ENCODE results near the gene GTF3C1. TPM values are rescaled to one million over a fixed set of nuclear protein-coding genes. Genes with fewer than 3 reads are reported as not detected.

GTF3C1 gene
- total and polyA plus RNA-seq, 4 donors: 15.3 to 28.0 (median 22.2) TPM

GRCh38 chr16:27472091-27473020, 77.4 kb downstream of the GTF3C1 start:
- Histone ChIP-seq H3K4me1 (ENCODE audit: control insufficient read depth in 4 of 4, insufficient read depth in 4 of 4, low read length in 3 of 4) (no peaks in the 10 kb centered on the region), H3K9me3 (ENCODE audit: control insufficient read depth in 4 of 4, low read length in 3 of 4) (no peaks in the 10 kb centered on the region), H3K4me3 (ENCODE audit: low read depth in 1 of 3, low read length in 3 of 3) (no peak overlapping the region), H3K9ac (ENCODE audit: low read depth in 1 of 2, low read length in 2 of 2) (no peak overlapping the region), H3K27ac (ENCODE audit: low read depth in 1 of 2, low read length in 2 of 2) (no peak overlapping the region), H3K36me3 (ENCODE audit: control insufficient read depth in 4 of 4, insufficient read depth in 3 of 4, low read depth in 1 of 4, low read length in 3 of 4) (peaks cover 10 to 91% (median 55%) of the 10 kb centered on the region in 4 donors), H3K27me3 (ENCODE audit: control insufficient read depth in 4 of 4, insufficient read depth in 4 of 4, low read length in 3 of 4) (no peaks in the 10 kb centered on the region)
- TF ChIP-seq NR2F2 (IDR thresholded peaks at IDR 0.05) (no peak), HNF4A (conservative IDR thresholded peaks at IDR 0.05) (no peak), EGR1 (IDR thresholded peaks at IDR 0.05; ENCODE audit: low read depth in 2 of 2) (no peak), FOXA1 (IDR thresholded peaks at IDR 0.05) (no peak), FOXA2 (IDR thresholded peaks at IDR 0.05) (no peak)
- TF ChIP-seq, protein P1, sequence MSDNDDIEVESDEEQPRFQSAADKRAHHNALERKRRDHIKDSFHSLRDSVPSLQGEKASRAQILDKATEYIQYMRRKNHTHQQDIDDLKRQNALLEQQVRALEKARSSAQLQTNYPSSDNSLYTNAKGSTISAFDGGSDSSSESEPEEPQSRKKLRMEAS (IDR thresholded peaks at IDR 0.05): no peak
- TF ChIP-seq, protein P2, sequence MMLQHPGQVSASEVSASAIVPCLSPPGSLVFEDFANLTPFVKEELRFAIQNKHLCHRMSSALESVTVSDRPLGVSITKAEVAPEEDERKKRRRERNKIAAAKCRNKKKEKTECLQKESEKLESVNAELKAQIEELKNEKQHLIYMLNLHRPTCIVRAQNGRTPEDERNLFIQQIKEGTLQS (IDR thresholded peaks at IDR 0.05): no peak
- 97% methylated on average over 15 of the region's 15 CpGs for WGBS
- DNase-seq (ENCODE audit: low spot score): no peak

- H3K27ac ChIP-seq (ENCODE audit: low read depth in 1 of 2, low read length in 2 of 2): no peak overlapping the region
- H3K4me3 ChIP-seq (ENCODE audit: low read depth in 1 of 3, low read length in 3 of 3): no peak overlapping the region
- no peak for DNase-seq (ENCODE audit: low spot score)
- TF ChIP-seq, protein P2 (IDR thresholded peaks at IDR 0.05): no peak
- TF ChIP-seq RAD21 (IDR thresholded peaks at IDR 0.05): no peak
- no peak for TF ChIP-seq SP1 (IDR thresholded peaks at IDR 0.05)
- TF ChIP-seq, protein P3, sequence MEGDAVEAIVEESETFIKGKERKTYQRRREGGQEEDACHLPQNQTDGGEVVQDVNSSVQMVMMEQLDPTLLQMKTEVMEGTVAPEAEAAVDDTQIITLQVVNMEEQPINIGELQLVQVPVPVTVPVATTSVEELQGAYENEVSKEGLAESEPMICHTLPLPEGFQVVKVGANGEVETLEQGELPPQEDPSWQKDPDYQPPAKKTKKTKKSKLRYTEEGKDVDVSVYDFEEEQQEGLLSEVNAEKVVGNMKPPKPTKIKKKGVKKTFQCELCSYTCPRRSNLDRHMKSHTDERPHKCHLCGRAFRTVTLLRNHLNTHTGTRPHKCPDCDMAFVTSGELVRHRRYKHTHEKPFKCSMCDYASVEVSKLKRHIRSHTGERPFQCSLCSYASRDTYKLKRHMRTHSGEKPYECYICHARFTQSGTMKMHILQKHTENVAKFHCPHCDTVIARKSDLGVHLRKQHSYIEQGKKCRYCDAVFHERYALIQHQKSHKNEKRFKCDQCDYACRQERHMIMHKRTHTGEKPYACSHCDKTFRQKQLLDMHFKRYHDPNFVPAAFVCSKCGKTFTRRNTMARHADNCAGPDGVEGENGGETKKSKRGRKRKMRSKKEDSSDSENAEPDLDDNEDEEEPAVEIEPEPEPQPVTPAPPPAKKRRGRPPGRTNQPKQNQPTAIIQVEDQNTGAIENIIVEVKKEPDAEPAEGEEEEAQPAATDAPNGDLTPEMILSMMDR (IDR thresholded peaks at IDR 0.05; ENCODE audit: low read depth, low read length, missing input control): no peak
- no peak for TF ChIP-seq REST (IDR thresholded peaks at IDR 0.05)
- TF ChIP-seq ZBTB33 (IDR thresholded peaks at IDR 0.05): no peak
- TF ChIP-seq RXRA (IDR thresholded peaks at IDR 0.05): no peak
- no peak for TF ChIP-seq FOXA1 (IDR thresholded peaks at IDR 0.05)
- TF ChIP-seq GABPA (IDR thresholded peaks at IDR 0.05 in 1 of 2, conservative IDR thresholded peaks at IDR 0.05 in 1 of 2): no peak
- TF ChIP-seq, protein P1 (IDR thresholded peaks at IDR 0.05): no peak
- no peak for TF ChIP-seq HNF4G (IDR thresholded peaks at IDR 0.05)
- TF ChIP-seq YY1 (IDR thresholded peaks at IDR 0.05): no peak
- no peak for TF ChIP-seq EGR1 (IDR thresholded peaks at IDR 0.05; ENCODE audit: low read depth in 2 of 2)
- no peaks in the 10 kb centered on the region for H3K4me1 ChIP-seq (ENCODE audit: control insufficient read depth in 4 of 4, insufficient read depth in 4 of 4, low read length in 3 of 4)
- H3K9ac ChIP-seq (ENCODE audit: low read depth in 1 of 2, low read length in 2 of 2): no peak overlapping the region
- H3K36me3 ChIP-seq (ENCODE audit: control insufficient read depth in 4 of 4, insufficient read depth in 3 of 4, low read depth in 1 of 4, low read length in 3 of 4): peaks cover 9 to 91% (median 52%) of the 10 kb centered on the region in 4 donors
- 97% methylated on average over 19 of the region's 19 CpGs for WGBS
- no peaks in the 10 kb centered on the region for H3K27me3 ChIP-seq (ENCODE audit: control insufficient read depth in 4 of 4, insufficient read depth in 4 of 4, low read length in 3 of 4)
- no peaks in the 10 kb centered on the region for H3K9me3 ChIP-seq (ENCODE audit: control insufficient read depth in 4 of 4, low read length in 3 of 4)
Measured at GRCh38 chr16:27471661-27472060, 78.1 kb downstream of the GTF3C1 start.

Data from liver (tissue), 9 donors.